PC-9 (cell line): Measurements from ENCODE around the gene NDUFA5. TPM values are rescaled to one million over a fixed set of nuclear protein-coding genes. Genes with fewer than 3 reads are reported as not detected.

Experiments
- BruUV-seq: library from RNA; stranded (reverse); fragments of 400-500 nt; replicated peaks from 2 replicates; lab custom pipeline; 2021; lab: Mats Ljungman, UMichigan
- CTCF ChIA-PET: fragments of 300-600 bp; sonication (Branson Sonifier 250); formaldehyde crosslinking; loops from one replicate; lab custom pipeline; 2022; ENCODE audit warnings: antibody characterized with exemption; lab: Charles Lee
- POLR2A ChIA-PET: fragments of 300-600 bp; sonication (Branson Sonifier 250); formaldehyde crosslinking; loops from one replicate; lab custom pipeline; 2022; ENCODE audit warnings: antibody characterized with exemption; ENCODE audit not compliant: unreplicated experiment; lab: Charles Lee
- DNase-seq, 2 experiments: peaks; one replicate each; pipeline versions ENCODE4 v3.0.0 to v3.0.0-alpha.2; 2015 to 2022; ENCODE audit warnings: mixed read lengths in 1 of 2
- H2AFZ ChIP-seq: fragments of 200-600 bp; sonication (generic); 2 replicates; pipeline ENCODE4 v1.8.1; 2017; ENCODE audit warnings: antibody characterized with exemption
- H3F3A ChIP-seq: fragments of 200-600 bp; sonication (generic); 2 replicates; pipeline ENCODE4 v1.8.1; 2017; ENCODE audit warnings: antibody characterized with exemption, mild to moderate bottlenecking, low read depth; ENCODE audit not compliant: insufficient read depth
- H3K27ac ChIP-seq: fragments of 200-600 bp; sonication (generic); 2 replicates; pipeline ENCODE4 v1.6.1; 2016; ENCODE audit warnings: mixed run types
- H3K27me3 ChIP-seq: fragments of 200-600 bp; sonication (generic); 2 replicates; pipeline ENCODE4 v1.6.1; 2016; ENCODE audit warnings: low read depth, mixed run types; ENCODE audit not compliant: insufficient read depth
- H3K36me3 ChIP-seq: fragments of 200-600 bp; sonication (generic); 2 replicates; pipeline ENCODE4 v1.6.1; 2016; ENCODE audit warnings: low read depth, mixed run types
- H3K4me1 ChIP-seq: fragments of 200-600 bp; sonication (generic); replicated peaks from 2 replicates; pipeline ENCODE4 v1.6.1; 2016; ENCODE audit warnings: mixed run types; ENCODE audit not compliant: insufficient read depth
- H3K4me2 ChIP-seq: fragments of 200-600 bp; sonication (generic); 2 replicates; pipeline ENCODE4 v1.6.1; 2017; ENCODE audit warnings: mixed run types
- H3K4me3 ChIP-seq: fragments of 200-600 bp; sonication (generic); 2 replicates; pipeline ENCODE4 v1.6.1; 2016; ENCODE audit warnings: mixed run types
- H3K79me2 ChIP-seq: fragments of 200-600 bp; sonication (generic); 2 replicates; pipeline ENCODE4 v1.6.1; 2017; ENCODE audit warnings: low read depth, mixed run types
- H3K9me2 ChIP-seq: fragments of 200-600 bp; sonication (generic); 2 replicates; pipeline ENCODE4 v1.8.1; 2017; ENCODE audit warnings: mild to moderate bottlenecking; ENCODE audit not compliant: insufficient read depth
- H3K9me3 ChIP-seq: fragments of 200-600 bp; sonication (generic); 2 replicates; pipeline ENCODE4 v1.8.1; 2016; ENCODE audit warnings: low read depth; ENCODE audit not compliant: insufficient read depth
- H4K20me1 ChIP-seq: fragments of 200-600 bp; sonication (generic); 2 replicates; pipeline ENCODE4 v1.8.1; 2017; ENCODE audit not compliant: insufficient read depth
- EZH2 ChIP-seq: fragments of 200-600 bp; sonication (generic); IDR thresholded peaks from 2 replicates; pipeline ENCODE4 v1.8.0; 2017; ENCODE audit warnings: antibody characterized with exemption, low read depth
- intact Hi-C: fragments of 100-400 bp; cut with micrococcal nuclease; formaldehyde crosslinking; loops from one replicate; pipeline ENCODE4 v1.10.0; 2022; ENCODE audit not compliant: unreplicated experiment
- total RNA-seq: library from RNA; stranded (reverse); gene quantifications from 2 replicates; pipeline ENCODE4 v1.2.3, GENCODE V29; 2021
- TF ChIP-seq, protein P1 (sequence below): fragments of 200-600 bp; sonication (generic); conservative IDR thresholded peaks from 2 replicates; pipeline ENCODE4 v1.6.1; 2017; ENCODE audit warnings: mixed run types, antibody characterized with exemption, mild to moderate bottlenecking, moderate library complexity

NDUFA5 gene
- total RNA-seq, 1 experiment from 2014 or later: 75.9 TPM

DNA sequence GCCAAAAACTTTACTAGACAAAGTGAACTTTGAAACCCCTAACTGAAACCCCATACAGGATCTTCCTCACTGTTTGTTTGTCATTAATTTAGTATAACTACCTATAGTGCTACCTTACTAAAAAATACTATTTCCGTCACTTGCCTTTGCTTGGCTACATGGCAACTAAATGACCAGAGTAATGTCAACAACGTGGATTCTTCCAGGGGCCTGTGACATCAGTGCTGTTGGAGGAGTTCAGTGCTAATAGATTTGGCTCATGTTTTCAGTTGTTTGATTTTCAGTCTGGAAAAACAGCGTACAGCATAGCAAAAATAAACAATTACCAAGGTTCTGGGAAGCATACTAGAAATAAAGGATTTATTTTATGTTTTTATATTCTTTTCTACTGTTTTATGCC, 41.0 kb upstream of the NDUFA5 start:
- H3K4me1 ChIP-seq: no peaks in the 10 kb centered on the region
- intact Hi-C loops: no loop called here
- POLR2A ChIA-PET: no interaction called here
- DNase-seq: no peak
- H3K9me3 ChIP-seq: no peaks in the 10 kb centered on the region
- no peaks in the 10 kb centered on the region for H3K36me3 ChIP-seq
- no peak overlapping the region for H2AFZ ChIP-seq
- H3F3A ChIP-seq: no peaks in the 10 kb centered on the region
- CTCF ChIA-PET: no interaction called here
- BruUV-seq: no TSS peak
- H3K27me3 ChIP-seq: no peaks in the 10 kb centered on the region
- no peak overlapping the region for H3K4me3 ChIP-seq
- no peaks in the 10 kb centered on the region; the same call in 1 of the 2 replicates for H3K9me2 ChIP-seq
- TF ChIP-seq EZH2: no peak
- TF ChIP-seq, protein P1, sequence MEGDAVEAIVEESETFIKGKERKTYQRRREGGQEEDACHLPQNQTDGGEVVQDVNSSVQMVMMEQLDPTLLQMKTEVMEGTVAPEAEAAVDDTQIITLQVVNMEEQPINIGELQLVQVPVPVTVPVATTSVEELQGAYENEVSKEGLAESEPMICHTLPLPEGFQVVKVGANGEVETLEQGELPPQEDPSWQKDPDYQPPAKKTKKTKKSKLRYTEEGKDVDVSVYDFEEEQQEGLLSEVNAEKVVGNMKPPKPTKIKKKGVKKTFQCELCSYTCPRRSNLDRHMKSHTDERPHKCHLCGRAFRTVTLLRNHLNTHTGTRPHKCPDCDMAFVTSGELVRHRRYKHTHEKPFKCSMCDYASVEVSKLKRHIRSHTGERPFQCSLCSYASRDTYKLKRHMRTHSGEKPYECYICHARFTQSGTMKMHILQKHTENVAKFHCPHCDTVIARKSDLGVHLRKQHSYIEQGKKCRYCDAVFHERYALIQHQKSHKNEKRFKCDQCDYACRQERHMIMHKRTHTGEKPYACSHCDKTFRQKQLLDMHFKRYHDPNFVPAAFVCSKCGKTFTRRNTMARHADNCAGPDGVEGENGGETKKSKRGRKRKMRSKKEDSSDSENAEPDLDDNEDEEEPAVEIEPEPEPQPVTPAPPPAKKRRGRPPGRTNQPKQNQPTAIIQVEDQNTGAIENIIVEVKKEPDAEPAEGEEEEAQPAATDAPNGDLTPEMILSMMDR: no peak
- no peak overlapping the region for H3K4me2 ChIP-seq
- H3K79me2 ChIP-seq: no peaks in the 10 kb centered on the region
- H4K20me1 ChIP-seq: no peaks in the 10 kb centered on the region
- H3K27ac ChIP-seq: no peak overlapping the region

DNA sequence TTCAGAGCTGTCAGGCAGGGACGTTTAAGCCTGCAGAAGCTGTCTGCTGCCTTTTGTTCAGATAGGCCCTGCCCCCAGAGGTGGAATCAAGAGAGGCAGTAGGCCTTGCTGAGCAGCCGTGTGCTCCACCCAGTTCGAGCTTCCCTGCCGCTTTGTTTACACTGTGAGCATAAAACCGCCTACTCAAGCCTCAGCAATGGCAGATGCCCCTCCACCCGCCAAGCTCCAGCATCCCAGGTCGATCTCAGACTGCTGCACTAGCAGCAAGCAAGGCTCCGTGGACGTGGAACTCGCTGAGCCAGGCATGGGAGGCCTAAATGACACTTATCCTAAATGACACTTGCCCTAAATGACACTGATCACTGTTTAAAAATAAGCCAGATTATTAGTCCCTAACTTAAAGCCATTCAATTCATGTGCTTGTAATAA, 37.2 kb upstream of the NDUFA5 start:
- ChIA-PET POLR2A (interaction anchor here (0.6 kb wide), 1 partner anchor 11 kb away, joined by 4 read pairs; no protein-coding TSS in a partner anchor), CTCF (no interaction called here)
- H2AFZ ChIP-seq: no peak overlapping the region
- H3K4me1 ChIP-seq: no peaks in the 10 kb centered on the region
- no peaks in the 10 kb centered on the region for H3K9me3 ChIP-seq
- no peaks in the 10 kb centered on the region for H3K36me3 ChIP-seq
- H3K9me2 ChIP-seq: no peaks in the 10 kb centered on the region
- no peak overlapping the region for H3K27ac ChIP-seq
- peak in 1 of 2 experiments; percentile 22 for DNase-seq
- TF ChIP-seq, protein P1: no peak
- TF ChIP-seq EZH2: no peak
- no peak overlapping the region for H3K4me2 ChIP-seq
- intact Hi-C loops: no loop called here
- no peaks in the 10 kb centered on the region for H3K79me2 ChIP-seq
- no peaks in the 10 kb centered on the region for H3F3A ChIP-seq
- BruUV-seq: no TSS peak
- no peaks in the 10 kb centered on the region for H4K20me1 ChIP-seq
- no peak overlapping the region for H3K4me3 ChIP-seq
- H3K27me3 ChIP-seq: no peaks in the 10 kb centered on the region

DNA sequence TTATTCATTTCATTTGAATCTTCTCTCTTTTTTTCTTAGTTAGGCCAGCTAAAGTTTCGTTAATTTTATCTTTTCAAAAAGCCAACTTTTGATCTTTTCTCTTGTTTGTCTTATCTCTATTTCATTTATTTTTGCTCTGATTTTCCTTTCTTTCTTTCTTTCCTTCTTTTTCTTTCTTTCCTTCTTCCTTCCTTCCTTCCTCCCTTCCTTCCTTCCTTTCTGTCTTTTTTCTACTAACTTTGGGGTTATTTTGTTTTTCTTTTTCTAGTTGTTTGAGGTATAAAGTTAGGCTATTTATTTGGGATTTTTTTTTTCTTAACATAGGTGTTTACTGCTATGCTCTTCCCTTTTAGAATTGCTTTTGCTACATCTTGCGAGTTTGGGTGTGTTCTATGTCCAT, 30.8 kb upstream of the NDUFA5 start:
- Histone ChIP-seq H4K20me1 (no peaks in the 10 kb centered on the region), H3K27me3 (no peaks in the 10 kb centered on the region), H3K9me2 (no peaks in the 10 kb centered on the region), H3K4me3 (no peak overlapping the region), H3K36me3 (no peaks in the 10 kb centered on the region), H3K79me2 (no peaks in the 10 kb centered on the region), H3K9me3 (no peaks in the 10 kb centered on the region), H3K4me2 (no peak overlapping the region), H3F3A (no peaks in the 10 kb centered on the region), H2AFZ (no peak overlapping the region), H3K27ac (no peak overlapping the region), H3K4me1 (no peaks in the 10 kb centered on the region)
- ChIA-PET POLR2A (no interaction called here), CTCF (no interaction called here)
- no TSS peak for BruUV-seq
- intact Hi-C loops: no loop called here
- TF ChIP-seq, protein P1: no peak
- no peak for TF ChIP-seq EZH2
- no peak for DNase-seq
